HG02840 (cell line): Measurements from ENCODE around the gene SETD5.
"Not testable (repeated sequence)": the region's sequence is repeated elsewhere in the genome, so short reads cannot be mapped to it uniquely, and the experiment has no call there.

Experiments used
- ATAC-seq: cut with Tn5 transposase; IDR thresholded peaks from one replicate; pipeline ENCODE4 v1.9.1; 2021; ENCODE audit warnings: mild to moderate bottlenecking, moderate library complexity, moderate number of reproducible peaks; ENCODE audit not compliant: unreplicated experiment, low FRiP score

SETD5 gene

GRCh38 chr3:9448071-9448470, 50.7 kb downstream of the SETD5 start:
- no peak for ATAC-seq

GRCh38 chr3:9448643-9449042, 51.2 kb downstream of the SETD5 start:
- no peak for ATAC-seq

DNA sequence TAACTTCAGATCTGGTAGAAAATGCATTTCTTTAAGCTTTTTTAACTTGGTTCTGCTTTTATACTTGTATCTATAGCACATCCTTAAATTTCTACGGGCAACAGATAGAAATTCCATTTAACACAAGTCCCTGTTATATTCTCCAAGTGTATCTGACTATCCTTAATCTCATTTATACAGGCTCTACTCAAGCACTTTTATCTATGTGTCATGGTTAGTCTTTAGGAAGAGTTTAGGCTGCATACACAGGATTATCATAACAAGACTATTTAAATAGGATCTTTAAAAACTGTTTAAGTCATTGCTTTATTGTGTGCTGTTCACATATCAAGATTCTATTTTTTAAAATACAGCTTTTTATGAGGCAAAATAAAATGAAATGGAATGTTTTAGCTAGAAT, 52.7 kb downstream of the SETD5 start:
- no peak for ATAC-seq

DNA sequence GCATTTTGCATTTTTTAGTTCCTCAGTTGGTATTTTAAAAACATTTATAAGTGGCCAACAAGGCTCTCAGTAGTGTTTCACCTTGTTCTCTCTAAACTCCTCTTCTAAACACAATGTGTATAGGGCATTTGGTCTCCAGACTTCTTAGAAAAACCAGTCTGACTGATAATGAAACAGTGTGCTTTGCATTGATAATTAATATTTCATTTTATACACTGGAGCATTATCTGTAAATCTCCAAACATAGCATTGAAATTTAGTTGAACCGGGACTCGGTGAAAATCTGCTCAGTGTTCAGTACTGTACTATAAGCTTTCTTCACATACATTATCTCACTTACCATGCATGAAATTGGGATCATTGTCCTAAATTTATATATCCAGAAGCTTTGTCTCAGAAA, 53.6 kb downstream of the SETD5 start:
- ATAC-seq, result no peak

DNA sequence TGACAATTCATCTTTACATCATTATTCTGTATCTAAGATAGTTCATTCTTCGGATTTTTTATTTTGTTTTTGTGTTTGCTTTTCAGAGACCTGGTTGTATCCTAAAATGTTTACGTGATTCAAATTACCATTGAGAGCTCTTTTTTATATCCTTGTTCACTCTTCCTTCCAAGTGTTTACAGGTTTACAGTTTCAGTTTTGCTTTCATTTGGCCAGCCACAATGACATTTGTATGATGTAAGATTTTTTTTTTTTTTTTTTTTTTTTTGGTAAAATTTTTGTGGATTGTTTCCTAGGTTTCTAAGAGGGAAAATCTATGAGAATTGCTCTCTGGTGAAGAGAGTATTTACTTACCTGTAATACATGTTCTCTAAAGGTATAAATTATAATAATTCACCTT, 55.0 kb downstream of the SETD5 start:
- no peak for ATAC-seq

DNA sequence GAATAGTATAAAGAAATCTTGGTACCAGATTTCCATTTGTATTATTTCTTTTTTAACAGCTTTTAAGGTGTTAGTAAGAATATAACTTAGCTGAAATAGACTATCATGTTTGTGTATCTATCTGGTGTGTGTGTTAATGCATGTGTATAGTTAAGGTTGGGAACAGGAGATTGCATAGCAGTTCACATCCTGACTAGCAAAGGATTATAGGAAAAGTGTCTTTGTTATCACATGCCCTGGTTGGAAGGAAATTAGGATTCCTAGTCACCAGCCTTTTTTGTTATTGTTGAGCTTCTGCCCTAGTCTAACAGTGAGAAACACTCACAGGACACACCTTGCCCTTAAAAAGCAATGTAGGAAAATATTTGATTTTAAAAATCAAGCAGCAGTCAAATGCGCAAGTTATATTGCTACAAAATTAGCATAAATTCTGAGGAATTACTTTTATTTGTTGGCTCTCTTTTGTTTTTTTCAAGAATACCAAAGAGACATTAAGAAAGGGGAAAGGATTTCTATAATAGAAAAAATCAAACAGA, 58.2 kb downstream of the SETD5 start:
- no peak for ATAC-seq

DNA sequence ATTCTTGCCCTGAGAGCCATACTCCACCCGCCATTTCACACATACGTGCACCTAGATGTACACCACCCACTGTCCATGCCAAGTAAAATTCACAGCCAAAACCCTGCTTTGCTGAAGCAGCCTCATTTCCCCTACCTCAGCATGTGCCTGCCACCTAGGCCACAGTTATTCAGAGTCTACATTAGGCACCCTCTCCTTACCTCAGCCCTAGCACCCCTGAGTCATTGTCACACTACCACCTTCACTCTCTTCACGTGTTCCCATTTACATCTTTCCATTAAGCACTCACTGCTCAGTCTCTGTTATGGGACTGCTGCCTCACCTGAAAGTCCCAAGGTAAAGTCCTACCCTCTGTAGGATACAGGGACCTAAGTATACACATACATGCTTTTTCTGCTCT, 70.0 kb downstream of the SETD5 start:
- no peak for ATAC-seq

- no peak for ATAC-seq
Observed at GRCh38 chr3:9468460-9468859, 71.0 kb downstream of the SETD5 start.

- ATAC-seq, result no peak
Observed at GRCh38 chr3:9469986-9470385, 72.6 kb downstream of the SETD5 start.

GRCh38 chr3:9473496-9474065, 76.2 kb downstream of the SETD5 start:
- no peak for ATAC-seq

- ATAC-seq, result no peak
Observed at GRCh38 chr3:9474482-9474881, 77.1 kb downstream of the SETD5 start.

- ATAC-seq, result no peak
Observed at GRCh38 chr3:9476935-9477334, 79.5 kb downstream of the SETD5 start.

DNA sequence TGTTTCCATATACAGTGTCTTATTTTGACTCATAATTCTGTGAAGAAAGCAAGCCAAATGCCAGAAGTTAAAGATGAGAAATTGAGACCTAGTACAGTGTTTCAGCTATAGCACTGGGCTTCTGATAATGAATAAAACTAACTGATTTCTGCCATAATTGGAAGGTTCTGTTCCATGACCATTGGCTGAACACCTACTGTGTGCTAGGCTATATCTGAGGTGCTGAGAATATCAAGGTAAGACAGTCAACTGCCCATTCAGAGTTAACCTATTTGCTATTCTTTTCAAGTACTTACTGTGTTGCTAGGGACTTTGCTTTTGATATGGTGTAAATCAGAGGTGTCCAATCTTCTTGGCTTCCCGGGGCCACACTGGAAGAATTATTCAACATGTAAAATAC, 82.8 kb downstream of the SETD5 start:
- ATAC-seq, result no peak

DNA sequence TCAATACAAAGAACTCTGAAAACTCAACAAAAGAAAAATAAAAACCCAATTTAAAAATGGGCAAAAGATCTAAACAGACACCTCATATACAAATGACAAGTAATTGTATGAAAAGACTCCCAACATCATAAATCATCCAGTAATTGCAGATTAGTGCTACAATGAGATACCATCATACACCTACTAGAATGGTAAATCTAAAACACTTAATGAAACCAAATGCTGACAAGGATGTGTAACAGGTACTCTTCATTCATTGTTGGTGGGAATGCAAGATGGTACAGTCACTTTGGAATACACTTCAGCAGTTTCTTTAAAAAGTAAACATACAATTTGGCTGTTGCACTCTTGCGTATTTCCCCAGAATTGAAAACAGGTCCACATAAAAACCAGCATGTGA, 87.8 kb downstream of the SETD5 start:
- no peak for ATAC-seq

GRCh38 chr3:9491506-9491905, 94.1 kb downstream of the SETD5 start:
- no peak for ATAC-seq

GRCh38 chr3:9494036-9494435, 96.6 kb downstream of the SETD5 start:
- not testable (repeated sequence) for ATAC-seq

GRCh38 chr3:9496893-9497292, 99.5 kb downstream of the SETD5 start:
- ATAC-seq, result no peak

DNA sequence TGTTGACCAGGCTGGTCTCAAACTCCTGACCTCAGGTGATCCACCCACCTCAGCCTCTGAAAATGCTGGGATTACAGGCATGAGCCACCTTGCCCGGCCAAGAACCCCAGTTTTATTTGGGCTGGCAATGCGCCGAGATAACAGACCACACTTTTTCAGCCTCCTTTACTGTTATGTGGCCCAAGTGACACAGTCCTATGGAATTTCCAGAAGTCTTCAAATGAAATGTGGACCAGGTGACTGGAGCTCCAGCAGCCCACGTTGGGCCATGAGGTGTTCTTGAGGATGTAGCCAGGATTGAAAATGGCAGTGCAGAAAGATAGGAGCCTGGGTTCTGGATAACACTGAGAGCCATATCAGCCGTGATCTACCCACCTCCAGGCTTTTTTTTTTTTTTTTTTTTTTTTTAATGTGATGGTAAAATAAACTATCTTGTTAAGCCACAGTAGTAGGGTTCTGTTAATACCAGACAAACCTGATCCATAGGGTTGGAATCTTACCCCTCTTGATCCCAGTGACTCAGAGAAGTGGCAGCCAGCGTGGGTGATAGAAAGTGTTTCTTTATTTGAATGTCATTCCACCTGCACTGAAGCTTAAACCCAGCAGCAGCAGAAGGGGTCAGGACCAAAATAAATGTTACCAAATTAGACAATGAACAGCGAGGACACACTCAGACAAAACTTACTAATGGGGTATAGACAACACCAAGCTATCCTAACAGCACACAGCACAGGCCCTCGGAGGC, 100.6 kb downstream of the SETD5 start:
- ATAC-seq, result no peak

DNA sequence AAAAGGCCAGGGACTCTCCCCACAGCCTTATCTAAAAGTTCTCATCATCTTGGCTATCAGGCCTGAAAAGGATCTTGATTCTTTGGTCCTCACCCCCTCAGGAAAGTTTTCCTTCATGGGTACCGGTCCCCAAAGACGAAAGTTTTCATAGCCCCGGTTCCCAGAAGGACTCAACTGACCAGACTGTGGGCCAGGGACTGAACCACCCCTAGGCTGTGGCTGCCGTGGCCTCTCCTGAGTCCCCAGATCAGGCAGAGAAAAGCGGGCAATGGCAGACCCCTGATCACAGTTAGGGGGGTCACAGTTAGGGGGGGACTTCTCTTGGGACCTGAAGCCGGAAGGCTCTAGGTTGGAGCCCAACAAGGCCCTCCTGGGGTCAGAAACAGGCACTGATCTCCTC, 101.4 kb downstream of the SETD5 start:
- ATAC-seq, result no peak

DNA sequence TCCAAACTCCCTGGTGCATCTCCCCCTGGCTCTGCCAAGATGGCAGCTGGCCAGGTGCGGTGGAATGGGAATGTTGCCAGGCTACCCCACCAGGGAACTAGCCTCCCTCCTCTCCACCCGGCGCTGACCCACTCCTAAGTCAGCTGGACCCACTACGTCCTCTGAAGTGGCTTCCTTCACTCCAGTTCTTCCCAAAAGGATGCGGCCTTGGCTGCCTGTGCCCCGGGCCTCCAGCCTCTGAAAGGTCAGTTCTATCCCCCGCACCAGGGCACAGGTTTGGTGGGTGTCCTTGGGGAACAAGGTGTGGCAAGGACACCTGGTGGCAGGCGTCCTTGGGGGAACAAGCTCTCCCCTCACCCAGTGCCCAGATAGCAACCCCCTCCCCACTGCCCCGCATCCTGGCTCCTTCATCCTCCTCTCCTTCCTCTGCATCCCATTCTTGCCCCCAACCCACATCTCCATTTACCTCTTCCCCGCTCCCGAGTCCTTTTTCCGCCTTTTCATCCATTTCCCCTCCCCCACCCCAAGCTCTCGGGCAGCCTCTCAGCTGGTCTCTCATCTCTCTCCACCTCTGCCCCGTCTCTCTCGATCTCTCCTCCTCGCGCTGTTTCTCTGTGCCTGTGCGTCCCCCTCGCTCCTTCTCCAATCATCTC, 102.2 kb downstream of the SETD5 start:
- ATAC-seq, result no peak

- ATAC-seq, result no peak
Observed at GRCh38 chr3:9500108-9501050, 103.0 kb downstream of the SETD5 start.
